ENCODE data around the gene LGI2.

LGI2 gene

DNA sequence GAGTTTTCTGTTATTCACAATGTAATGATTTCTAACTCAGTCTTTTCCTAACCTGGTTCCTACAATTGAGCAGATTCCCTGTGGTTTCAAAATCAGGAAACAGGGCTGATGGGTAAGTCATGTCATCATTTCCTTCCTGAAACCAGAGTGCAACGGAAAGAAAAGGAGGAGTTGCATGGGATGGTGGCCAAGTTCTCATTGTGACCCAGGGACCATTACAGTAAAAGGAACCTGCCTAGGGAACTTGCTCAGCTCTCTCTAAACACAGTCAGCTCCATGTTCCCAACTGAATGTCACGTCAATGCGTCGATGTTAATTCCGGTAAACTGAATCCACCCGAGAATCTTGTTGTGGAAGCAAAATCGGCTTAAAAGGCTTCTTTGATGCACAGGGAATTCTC lies 51.2 kb downstream of the LGI2 start:
- DNase-seq (ENCODE audit: low read depth), result no peak
- TF ChIP-seq, protein P1, sequence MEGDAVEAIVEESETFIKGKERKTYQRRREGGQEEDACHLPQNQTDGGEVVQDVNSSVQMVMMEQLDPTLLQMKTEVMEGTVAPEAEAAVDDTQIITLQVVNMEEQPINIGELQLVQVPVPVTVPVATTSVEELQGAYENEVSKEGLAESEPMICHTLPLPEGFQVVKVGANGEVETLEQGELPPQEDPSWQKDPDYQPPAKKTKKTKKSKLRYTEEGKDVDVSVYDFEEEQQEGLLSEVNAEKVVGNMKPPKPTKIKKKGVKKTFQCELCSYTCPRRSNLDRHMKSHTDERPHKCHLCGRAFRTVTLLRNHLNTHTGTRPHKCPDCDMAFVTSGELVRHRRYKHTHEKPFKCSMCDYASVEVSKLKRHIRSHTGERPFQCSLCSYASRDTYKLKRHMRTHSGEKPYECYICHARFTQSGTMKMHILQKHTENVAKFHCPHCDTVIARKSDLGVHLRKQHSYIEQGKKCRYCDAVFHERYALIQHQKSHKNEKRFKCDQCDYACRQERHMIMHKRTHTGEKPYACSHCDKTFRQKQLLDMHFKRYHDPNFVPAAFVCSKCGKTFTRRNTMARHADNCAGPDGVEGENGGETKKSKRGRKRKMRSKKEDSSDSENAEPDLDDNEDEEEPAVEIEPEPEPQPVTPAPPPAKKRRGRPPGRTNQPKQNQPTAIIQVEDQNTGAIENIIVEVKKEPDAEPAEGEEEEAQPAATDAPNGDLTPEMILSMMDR (IDR thresholded peaks at IDR 0.05; ENCODE audit: control insufficient read depth, insufficient read depth, low read depth, low read length, missing control alignments), result no peak
- H3K4me3 ChIP-seq (ENCODE audit: control insufficient read depth, low read depth, low read length), result no peak overlapping the region

DNA sequence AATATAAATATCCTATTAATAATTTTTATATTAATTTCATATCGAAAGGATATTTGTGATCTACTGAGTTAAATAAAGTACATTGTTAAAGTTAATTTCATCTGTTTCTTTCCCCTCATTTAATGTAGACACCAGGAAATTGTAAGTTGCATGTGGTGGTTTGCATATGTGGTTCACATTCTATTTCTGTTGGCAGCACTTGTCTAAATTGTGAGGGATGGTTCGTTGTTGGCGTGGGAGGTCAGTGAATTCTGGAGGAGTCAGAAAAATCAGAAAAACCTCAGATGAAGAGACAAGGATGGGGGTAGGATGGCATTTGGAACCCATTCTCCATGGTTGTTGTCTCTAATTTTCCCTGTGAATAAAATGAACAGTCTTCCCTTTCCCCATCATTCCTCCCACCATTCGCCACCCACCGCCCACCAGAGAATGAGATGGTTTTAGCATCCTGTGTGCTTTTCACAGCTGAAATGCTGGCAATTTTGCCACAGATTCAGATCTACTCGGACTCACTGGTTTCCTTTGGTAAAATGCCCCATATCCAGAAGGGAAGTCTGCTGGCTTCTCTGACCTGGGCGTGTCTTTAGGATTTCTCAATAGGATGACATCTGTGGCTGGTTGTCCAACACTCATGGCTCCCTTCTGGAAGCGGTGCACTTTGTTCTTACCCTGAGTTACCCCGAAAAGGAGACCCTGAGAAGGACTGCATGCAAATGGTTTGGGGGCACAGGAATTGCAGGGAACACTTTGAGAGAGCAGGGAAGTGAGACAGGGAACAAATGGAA lies 52.3 kb downstream of the LGI2 start:
- no peak for DNase-seq (ENCODE audit: low read depth)
- no peak overlapping the region for H3K4me3 ChIP-seq (ENCODE audit: control insufficient read depth, low read depth, low read length)
- TF ChIP-seq, protein P1 (IDR thresholded peaks at IDR 0.05; ENCODE audit: control insufficient read depth, insufficient read depth, low read depth, low read length, missing control alignments), result no peak

DNA sequence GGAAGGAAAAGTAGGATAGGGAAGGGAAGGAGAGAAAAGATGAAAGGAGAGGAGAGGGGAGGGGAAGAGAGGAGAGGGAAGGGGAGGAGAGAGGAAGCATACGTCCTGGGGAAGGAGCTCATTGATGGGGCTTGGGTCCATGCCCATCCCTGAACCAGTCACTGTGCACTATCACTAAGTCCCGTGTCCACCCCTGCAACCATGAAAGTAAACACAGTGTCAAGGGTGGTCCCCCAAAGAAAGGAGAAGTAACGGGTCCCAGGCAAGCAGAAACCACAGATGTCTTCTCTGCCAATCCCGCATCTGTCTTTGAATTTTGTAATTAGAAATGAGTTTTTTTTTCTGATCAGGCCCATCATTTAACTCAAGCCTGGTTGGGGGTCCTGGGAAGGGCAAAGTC lies 55.2 kb downstream of the LGI2 start:
- H3K4me3 ChIP-seq (ENCODE audit: control insufficient read depth, low read depth, low read length), result no peak overlapping the region
- TF ChIP-seq, protein P1 (IDR thresholded peaks at IDR 0.05; ENCODE audit: control insufficient read depth, insufficient read depth, low read depth, low read length, missing control alignments), result no peak
- DNase-seq (ENCODE audit: low read depth), result no peak

DNA sequence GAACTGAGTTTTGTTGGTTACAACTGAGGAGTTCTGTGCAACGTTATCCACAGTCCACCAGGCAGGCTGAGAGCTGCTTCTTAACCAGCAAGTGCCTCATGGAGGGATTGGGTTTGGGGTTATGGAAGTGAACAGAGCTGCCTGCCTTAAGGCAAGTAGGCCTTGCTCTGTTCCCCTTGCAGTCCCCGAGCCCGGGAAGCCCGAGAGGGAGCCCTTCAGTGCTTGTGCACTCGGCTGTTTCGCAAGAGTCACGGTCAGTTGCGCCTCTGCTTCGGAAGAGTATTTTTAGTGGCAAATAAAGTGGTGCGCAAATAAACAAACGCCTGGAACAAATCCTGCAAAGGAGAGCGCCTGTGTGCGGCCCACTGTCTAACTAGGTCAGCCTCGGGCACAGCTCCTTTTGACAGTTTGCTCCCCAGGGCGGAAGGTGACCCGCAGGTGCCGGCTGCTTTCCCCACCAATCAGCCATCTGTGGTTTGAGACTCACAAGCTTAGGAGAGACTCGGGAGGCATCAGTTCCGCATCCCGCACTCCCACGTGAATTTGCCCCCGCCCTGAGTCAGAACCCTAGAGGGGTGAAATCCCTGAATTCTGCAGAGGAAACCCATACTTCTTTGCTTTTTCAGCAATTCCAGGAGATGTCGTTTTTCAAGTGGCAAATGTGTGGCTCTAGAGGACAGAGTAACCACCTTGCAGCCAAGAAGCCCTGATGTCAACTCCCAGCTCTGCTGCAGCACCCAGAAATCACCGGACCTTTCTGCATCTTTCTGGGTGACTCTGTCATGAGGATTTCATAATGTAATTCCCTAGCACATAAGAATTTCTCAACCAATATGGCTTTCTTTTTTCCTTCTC lies 56.8 kb downstream of the LGI2 start:
- TF ChIP-seq, protein P1 (IDR thresholded peaks at IDR 0.05; ENCODE audit: control insufficient read depth, insufficient read depth, low read depth, low read length, missing control alignments), result no peak
- no peak for DNase-seq (ENCODE audit: low read depth)
- H3K4me3 ChIP-seq (ENCODE audit: control insufficient read depth, low read depth, low read length), result no peak overlapping the region

DNA sequence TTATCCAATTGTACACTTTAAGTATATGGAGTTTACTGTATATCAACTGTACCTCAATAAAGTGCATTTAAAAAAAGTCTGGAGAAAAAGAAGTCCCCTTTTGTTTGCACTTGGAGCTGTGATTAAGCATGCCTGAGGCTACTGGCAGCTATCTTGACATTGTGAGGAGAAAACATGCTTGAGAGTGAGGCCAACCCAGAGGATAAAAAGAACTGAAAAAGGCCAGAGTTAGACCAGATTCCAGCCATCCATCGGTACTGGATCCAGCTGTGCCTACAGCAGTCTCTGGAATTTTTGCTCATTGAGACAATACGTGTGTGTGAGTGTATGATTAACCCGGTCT lies 57.4 kb downstream of the LGI2 start:
- TF ChIP-seq, protein P1 (IDR thresholded peaks at IDR 0.05; ENCODE audit: control insufficient read depth, insufficient read depth, low read depth, low read length, missing control alignments), result no peak
- no peak overlapping the region for H3K4me3 ChIP-seq (ENCODE audit: control insufficient read depth, low read depth, low read length)
- peak; percentile 5 for DNase-seq (ENCODE audit: low read depth)

DNA sequence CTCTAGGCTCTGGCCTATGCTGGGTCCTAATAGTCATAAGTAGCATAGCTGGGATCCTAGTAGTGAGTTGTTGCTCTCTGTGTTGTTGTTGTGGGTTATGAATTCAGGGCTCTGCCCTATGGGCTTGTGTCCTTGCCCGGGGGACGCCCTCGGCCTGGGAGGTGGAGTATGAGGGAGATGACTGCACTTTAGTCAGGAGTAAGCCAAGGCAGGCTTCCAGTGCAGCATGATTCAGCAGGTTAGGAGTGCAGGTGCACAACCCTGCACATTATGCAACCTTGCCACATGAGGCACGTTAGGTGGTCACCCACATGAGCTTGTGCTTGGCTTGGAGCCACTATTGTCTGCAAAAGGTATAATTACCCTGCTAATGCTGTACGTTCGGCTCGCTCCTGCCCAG lies 59.6 kb downstream of the LGI2 start:
- DNase-seq (ENCODE audit: low read depth), result no peak
- TF ChIP-seq, protein P1 (IDR thresholded peaks at IDR 0.05; ENCODE audit: control insufficient read depth, insufficient read depth, low read depth, low read length, missing control alignments), result no peak
- no peak overlapping the region for H3K4me3 ChIP-seq (ENCODE audit: control insufficient read depth, low read depth, low read length)
